ENCODE measurements around the gene NSG2.

The NSG2 gene

GRCh38 chr5:174149426-174149825 is 103.9 kb downstream of the NSG2 start:
- DNase-seq, result no peak

- no peak for DNase-seq
Measured at GRCh38 chr5:174149989-174150388, 104.5 kb downstream of the NSG2 start.

GRCh38 chr5:174151599-174152181 is 106.2 kb downstream of the NSG2 start:
- no peak for DNase-seq

- no peak for DNase-seq
Measured at GRCh38 chr5:174154559-174154958, 109.1 kb downstream of the NSG2 start.

GRCh38 chr5:174155281-174155680 is 109.8 kb downstream of the NSG2 start:
- DNase-seq, result no peak

GRCh38 chr5:174155706-174156105 is 110.2 kb downstream of the NSG2 start:
- no peak for DNase-seq

GRCh38 chr5:174157048-174157447 is 111.5 kb downstream of the NSG2 start:
- no peak for DNase-seq
